Urinary bladder (tissue), 4 donors: ENCODE data around the gene CRTAC1. TPM values are rescaled to one million over a fixed set of nuclear protein-coding genes. Genes with fewer than 3 reads are reported as not detected.

Experiments used
- DNase-seq: peaks from one replicate; pipeline ENCODE4 v3.0.0-alpha.2; 2015; ENCODE audit errors: extremely low spot score
- H3K27ac ChIP-seq: one replicate; pipeline ENCODE4 v1.5.1; 2013; ENCODE audit warnings: low read depth, mild to moderate bottlenecking, moderate library complexity
- H3K36me3 ChIP-seq: one replicate; pipeline ENCODE4 v1.6.1; 2013; ENCODE audit warnings: mild to moderate bottlenecking, moderate library complexity; ENCODE audit not compliant: insufficient read depth
- H3K4me1 ChIP-seq: one replicate; pipeline ENCODE4 v1.6.1; 2013; ENCODE audit warnings: mild to moderate bottlenecking, moderate library complexity; ENCODE audit not compliant: insufficient read depth
- H3K4me3 ChIP-seq: one replicate; pipeline ENCODE4 v1.5.1; 2013; ENCODE audit warnings: low read depth, low read length
- WGBS: extraction: QIAGEN DNeasy Blood & Tissue Kit; methylation state at CpG from one replicate; pipeline ENCODE4 v1.1.7; 2013; 5-methylcytosine and 5-hydroxymethylcytosine counted together
- polyA plus RNA-seq: library from polyadenylated mRNA; stranded (reverse); fragments of 200-250 nt; gene quantifications from one replicate; pipeline ENCODE4 v1.2.3, GENCODE V29; 2013
- total RNA-seq: library from RNA; depleted of rRNA; stranded (reverse); fragments of >200 nt; gene quantifications from one replicate; pipeline ENCODE4 v1.2.3, GENCODE V29; 2014
- donor health status: healthy with polysubstance abuse.
- donor health status: healthy.

Gene CRTAC1
- total and polyA plus RNA-seq, 2 donors: 3.7 to 7.5 TPM

- Histone ChIP-seq H3K4me3 (no peak overlapping the region), H3K4me1 (no peaks in the 10 kb centered on the region), H3K27ac (no peak overlapping the region), H3K36me3 (no peaks in the 10 kb centered on the region)
- 48% methylated on average over 12 of the region's 12 CpGs for WGBS
- DNase-seq: no peak
Observed at GRCh38 chr10:97888641-97889262, 141.7 kb downstream of the CRTAC1 start.

- Histone ChIP-seq H3K4me3 (no peak overlapping the region), H3K4me1 (no peaks in the 10 kb centered on the region), H3K36me3 (no peaks in the 10 kb centered on the region), H3K27ac (no peak overlapping the region)
- WGBS: 92% methylated on average over 7 of the region's 7 CpGs
- DNase-seq: no peak
Observed at GRCh38 chr10:97888134-97888533, 142.3 kb downstream of the CRTAC1 start.

- Histone ChIP-seq H3K4me1 (no peaks in the 10 kb centered on the region), H3K36me3 (no peaks in the 10 kb centered on the region), H3K27ac (no peak overlapping the region), H3K4me3 (no peak overlapping the region)
- 78% methylated on average over 6 of the region's 6 CpGs for WGBS
- no peak for DNase-seq
Observed at GRCh38 chr10:97887399-97887798, 143.0 kb downstream of the CRTAC1 start.

GRCh38 chr10:97886286-97886685, 144.1 kb downstream of the CRTAC1 start:
- Histone ChIP-seq H3K36me3 (no peaks in the 10 kb centered on the region), H3K4me1 (no peaks in the 10 kb centered on the region), H3K4me3 (no peak overlapping the region), H3K27ac (no peak overlapping the region)
- no peak for DNase-seq
- WGBS: 59% methylated on average over 5 of the region's 5 CpGs

GRCh38 chr10:97883092-97883485, 147.3 kb downstream of the CRTAC1 start:
- DNase-seq: no peak
- Histone ChIP-seq H3K27ac (no peak overlapping the region), H3K4me1 (no peaks in the 10 kb centered on the region), H3K36me3 (no peaks in the 10 kb centered on the region), H3K4me3 (no peak overlapping the region)
- whole genome bisulfite sequencing: 60% methylated on average over 3 of the region's 3 CpGs

GRCh38 chr10:97882142-97883091, 148.0 kb downstream of the CRTAC1 start:
- no peak overlapping the region for H3K27ac ChIP-seq
- 79% methylated on average over 11 of the region's 11 CpGs for WGBS
- DNase-seq: no peak
- H3K4me3 ChIP-seq: no peak overlapping the region
- no peaks in the 10 kb centered on the region for H3K36me3 ChIP-seq
- no peaks in the 10 kb centered on the region for H3K4me1 ChIP-seq

GRCh38 chr10:97880109-97880508, 150.3 kb downstream of the CRTAC1 start:
- Histone ChIP-seq H3K36me3 (no peaks in the 10 kb centered on the region), H3K27ac (no peak overlapping the region), H3K4me1 (no peaks in the 10 kb centered on the region), H3K4me3 (no peak overlapping the region)
- no peak for DNase-seq
- WGBS: 90% methylated on average over 10 of the region's 10 CpGs

- Histone ChIP-seq H3K36me3 (no peaks in the 10 kb centered on the region), H3K27ac (no peak overlapping the region), H3K4me3 (no peak overlapping the region), H3K4me1 (no peaks in the 10 kb centered on the region)
- no peak for DNase-seq
- 88% methylated on average over 5 of the region's 5 CpGs for WGBS
Observed at GRCh38 chr10:97879241-97879640, 151.2 kb downstream of the CRTAC1 start.

GRCh38 chr10:97876402-97876801, 154.0 kb downstream of the CRTAC1 start:
- H3K27ac ChIP-seq: no peak overlapping the region
- 49% methylated on average over 4 of the region's 4 CpGs for WGBS

GRCh38 chr10:97875391-97875790, 155.0 kb downstream of the CRTAC1 start:
- no peak for DNase-seq
- H3K4me3 ChIP-seq: no peak overlapping the region
- 71% methylated on average over 7 of the region's 7 CpGs for WGBS
- no peaks in the 10 kb centered on the region for H3K4me1 ChIP-seq
- no peak overlapping the region for H3K27ac ChIP-seq
- no peaks in the 10 kb centered on the region for H3K36me3 ChIP-seq

More at GRCh38 chr10:97876402-97876801, 154.0 kb downstream of the CRTAC1 start:
- Histone ChIP-seq H3K36me3 (no peaks in the 10 kb centered on the region), H3K4me3 (no peak overlapping the region), H3K4me1 (no peaks in the 10 kb centered on the region)
- no peak for DNase-seq

- H3K36me3 ChIP-seq: no peaks in the 10 kb centered on the region
- DNase-seq: no peak
- H3K4me3 ChIP-seq: no peak overlapping the region
- no peak overlapping the region for H3K27ac ChIP-seq
- H3K4me1 ChIP-seq: no peaks in the 10 kb centered on the region
- 79% methylated on average over 6 of the region's 6 CpGs for WGBS
Observed at GRCh38 chr10:97874332-97874731, 156.1 kb downstream of the CRTAC1 start.

- Histone ChIP-seq H3K4me3 (no peak overlapping the region), H3K36me3 (no peaks in the 10 kb centered on the region), H3K4me1 (no peaks in the 10 kb centered on the region), H3K27ac (no peak overlapping the region)
- 60% methylated on average over 6 of the region's 6 CpGs for WGBS
- no peak for DNase-seq
Observed at GRCh38 chr10:97873569-97873968, 156.9 kb downstream of the CRTAC1 start.

GRCh38 chr10:97870990-97871389, 159.4 kb downstream of the CRTAC1 start:
- Histone ChIP-seq H3K27ac (no peak overlapping the region), H3K4me3 (no peak overlapping the region), H3K36me3 (no peaks in the 10 kb centered on the region), H3K4me1 (no peaks in the 10 kb centered on the region)
- 75% methylated on average over 8 of the region's 8 CpGs for WGBS
- DNase-seq: no peak
